T-cell (primary cell): ENCODE results near the gene MRAS. TPM values are rescaled to one million over a fixed set of nuclear protein-coding genes. Genes with fewer than 3 reads are reported as not detected.

Experiments used
- ATAC-seq, 4 experiments: fragments of 200-7000 bp in 3 of 4; fragments of 150-1000 bp in 1 of 4; cut with Tn5 transposase; replicated peaks in 1 of 4; 1 replicate in 3 of 4; 2 replicates in 1 of 4; pipeline ENCODE4 v1.10.0; 2021; ENCODE audit warnings: moderate library complexity in 3 of 4, mild to moderate bottlenecking in 2 of 4, moderate number of reproducible peaks in 1 of 4
- CTCF ChIA-PET, 2 donors: fragments of 300-600 bp; sonication (Branson Sonifier 250); formaldehyde crosslinking; loops; one replicate each; lab custom pipeline; 2022; ENCODE audit warnings: antibody characterized with exemption in 2 of 2; lab: Charles Lee
- POLR2A ChIA-PET, 2 donors: fragments of 300-600 bp; sonication (Branson Sonifier 250); formaldehyde crosslinking; loops; one replicate each; lab custom pipeline; 2022; ENCODE audit warnings: antibody characterized with exemption in 2 of 2; lab: Charles Lee
- DNase-seq, 35 experiments: peaks; one replicate each; pipeline versions ENCODE4 v3.0.0 to v3.0.0-alpha.2; 2013 to 2023
- H3K27ac ChIP-seq: one replicate; pipeline ENCODE4 v1.5.1; 2013; ENCODE audit warnings: low read length
- H3K27me3 ChIP-seq, 2 experiments: replicated peaks in 1 of 2; 1 replicate in 1 of 2; 2 replicates in 1 of 2; pipeline versions ENCODE4 v1.6.1 to v1.7.0; 2013; ENCODE audit warnings: low read length in 1 of 2, mixed read lengths in 1 of 2; ENCODE audit not compliant: control insufficient read depth in 2 of 2, insufficient read depth in 2 of 2; ENCODE audit errors: extremely low read depth in 1 of 2
- H3K36me3 ChIP-seq, 2 donors: 1 replicate in 1 of 2; 2 replicates in 1 of 2; pipeline versions ENCODE4 v1.6.1 to v1.7.0; 2013; ENCODE audit warnings: low read length in 1 of 2; ENCODE audit not compliant: control insufficient read depth in 2 of 2, insufficient read depth in 1 of 2; ENCODE audit errors: extremely low read depth in 1 of 2
- H3K4me1 ChIP-seq, 2 experiments: 1 replicate in 1 of 2; 2 replicates in 1 of 2; pipeline versions ENCODE4 v1.6.1 to v1.7.0; 2013; ENCODE audit warnings: low read length in 2 of 2, mixed read lengths in 1 of 2; ENCODE audit not compliant: insufficient read depth in 2 of 2, control insufficient read depth in 1 of 2; ENCODE audit errors: extremely low read depth in 1 of 2
- H3K4me3 ChIP-seq, 2 donors: 1 replicate in 1 of 2; 2 replicates in 1 of 2; pipeline versions ENCODE4 v1.5.1 to v1.7.0; 2013; ENCODE audit warnings: mild to moderate bottlenecking in 2 of 2, low read length in 1 of 2, moderate library complexity in 1 of 2; ENCODE audit not compliant: control insufficient read depth in 1 of 2; ENCODE audit errors: extremely low read depth in 1 of 2
- H3K9me3 ChIP-seq: 2 replicates; pipeline ENCODE4 v1.7.0; 2013
- H3K27ac Mint-ChIP-seq, 2 donors: one replicate each; pipeline ENCODE4 v1.8.0; 2020 to 2021; ENCODE audit warnings: mild to moderate bottlenecking in 2 of 2, mixed read lengths in 2 of 2
- H3K27me3 Mint-ChIP-seq, 2 donors: one replicate each; pipeline ENCODE4 v1.8.0; 2021 to 2022; ENCODE audit warnings: mixed read lengths in 2 of 2
- H3K36me3 Mint-ChIP-seq: one replicate; pipeline ENCODE4 v1.8.0; 2021; ENCODE audit warnings: mixed read lengths
- H3K4me1 Mint-ChIP-seq, 3 donors: one replicate each; pipeline ENCODE4 v1.8.0; 2020 to 2022; ENCODE audit warnings: mixed read lengths in 3 of 3, mild to moderate bottlenecking in 1 of 3
- H3K4me3 Mint-ChIP-seq, 3 donors: one replicate each; pipeline ENCODE4 v1.8.0; 2020 to 2022; ENCODE audit warnings: mild to moderate bottlenecking in 3 of 3, mixed read lengths in 3 of 3, moderate library complexity in 3 of 3
- H3K9me3 Mint-ChIP-seq, 3 donors: one replicate each; pipeline ENCODE4 v1.8.0; 2020 to 2022; ENCODE audit warnings: mixed read lengths in 3 of 3
- WGBS: methylation state at CpG from one replicate; pipeline ENCODE4 v1.1.5; 2013; ENCODE audit warnings: missing lambda C conversion rate; ENCODE audit not compliant: insufficient coverage; 5-methylcytosine and 5-hydroxymethylcytosine counted together
- total RNA-seq, 35 experiments: library from RNA in 6 of 35; stranded (reverse) in 6 of 35; fragments of 120-200 nt in 1 of 35; gene quantifications; one replicate each; pipeline versions ENCODE4 v1.2.1 to v1.2.4 and lab custom pipeline; 2013 to 2026

The MRAS gene
- total RNA-seq, 5 donors from 2014 or later (not counting 1 experiment from before 2014, with no cell fraction given): 0.28 to 0.49 (median 0.42) TPM; not detected in 1

DNA sequence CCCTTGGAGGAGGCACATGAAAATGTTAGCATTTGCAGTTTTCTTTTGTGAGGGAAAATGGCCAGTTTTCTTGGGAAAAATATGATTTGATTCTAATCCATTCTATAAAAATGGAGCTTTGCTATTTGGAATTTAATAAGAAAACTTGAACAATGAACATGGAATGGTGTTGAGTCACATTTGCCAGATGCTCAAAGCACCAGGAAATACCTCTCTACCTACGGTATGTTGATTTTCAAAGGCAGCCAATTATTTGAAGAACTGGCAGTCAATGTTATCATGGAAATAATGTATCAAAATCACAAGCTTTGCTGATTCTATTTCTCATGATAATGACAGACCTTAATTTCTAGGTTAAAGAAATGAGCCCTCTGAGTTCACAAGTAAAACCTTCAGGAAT is 33.6 kb upstream of the MRAS start:
- peaks cover 3% of the 10 kb centered on the region for H3K9me3 ChIP-seq
- Mint-ChIP-seq H3K4me1 (no peaks in the 10 kb centered on the region), H3K27ac (no peak overlapping the region), H3K36me3 (peaks cover 9% of the 10 kb centered on the region), H3K27me3 (no peaks in the 10 kb centered on the region), H3K9me3 (peaks cover 17 to 26% (median 20%) of the 10 kb centered on the region in 3 donors), H3K4me3 (no peak overlapping the region)
- ATAC-seq: no peak
- no peaks in the 10 kb centered on the region for H3K4me1 ChIP-seq
- DNase-seq: no peak
- ChIA-PET CTCF (interaction anchor here in 1 of 2 donors (1.2 kb wide), 1 partner anchor 16 kb away, joined by 3 read pairs; no protein-coding TSS in a partner anchor), POLR2A (no interaction called here)
- no CpG with 5 or more reads among the region's 1 CpG for WGBS
- H3K27ac ChIP-seq: no peak overlapping the region
- H3K4me3 ChIP-seq: no peak overlapping the region
- no peaks in the 10 kb centered on the region for H3K36me3 ChIP-seq
- no peaks in the 10 kb centered on the region for H3K27me3 ChIP-seq

DNA sequence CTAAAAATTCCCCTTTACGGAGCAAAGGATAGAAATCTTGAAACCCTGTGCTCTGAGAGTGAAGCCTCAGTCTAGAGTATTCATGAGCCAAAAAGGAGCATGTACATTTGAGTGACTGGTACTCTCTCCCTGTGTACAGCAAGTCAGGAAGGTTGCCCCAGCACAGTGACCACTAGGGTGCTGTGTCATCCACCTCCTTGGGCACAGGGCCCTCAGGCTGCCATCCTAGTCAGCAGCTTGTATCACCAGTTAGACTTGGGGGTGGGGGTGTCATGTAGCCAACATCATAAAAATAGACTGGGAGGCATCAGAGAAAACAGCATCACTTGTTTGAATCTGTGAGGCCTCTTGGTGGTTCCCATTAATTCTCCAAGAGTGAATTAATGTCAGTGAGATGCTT is 30.7 kb upstream of the MRAS start:
- POLR2A ChIA-PET: interaction anchor here in 1 of 2 donors (0.8 kb wide), 1 partner anchor 25 kb away, joined by 3 read pairs; no protein-coding TSS in a partner anchor
- no CpG with 5 or more reads among the region's 1 CpG for WGBS
- H3K27ac ChIP-seq: no peak overlapping the region
- CTCF ChIA-PET: interaction anchor here in 1 of 2 donors (0.9 kb wide), 1 partner anchor 8 kb away, joined by 5 read pairs; no protein-coding TSS in a partner anchor
- no peaks in the 10 kb centered on the region for H3K36me3 ChIP-seq
- H3K9me3 Mint-ChIP-seq: peaks cover 0 to 2% (median 1%) of the 10 kb centered on the region in 3 donors
- DNase-seq: no peak
- H3K27me3 Mint-ChIP-seq: no peaks in the 10 kb centered on the region
- peaks cover 4 to 10% of the 10 kb centered on the region in 2 experiments for H3K4me1 ChIP-seq
- no peak overlapping the region for H3K4me3 Mint-ChIP-seq
- H3K9me3 ChIP-seq: no peaks in the 10 kb centered on the region
- H3K27me3 ChIP-seq: no peaks in the 10 kb centered on the region
- no peaks in the 10 kb centered on the region for H3K36me3 Mint-ChIP-seq
- H3K27ac Mint-ChIP-seq: no peak overlapping the region
- H3K4me3 ChIP-seq: no peak overlapping the region
- peaks cover 10 to 15% (median 14%) of the 10 kb centered on the region in 3 donors for H3K4me1 Mint-ChIP-seq
- ATAC-seq: no peak

DNA sequence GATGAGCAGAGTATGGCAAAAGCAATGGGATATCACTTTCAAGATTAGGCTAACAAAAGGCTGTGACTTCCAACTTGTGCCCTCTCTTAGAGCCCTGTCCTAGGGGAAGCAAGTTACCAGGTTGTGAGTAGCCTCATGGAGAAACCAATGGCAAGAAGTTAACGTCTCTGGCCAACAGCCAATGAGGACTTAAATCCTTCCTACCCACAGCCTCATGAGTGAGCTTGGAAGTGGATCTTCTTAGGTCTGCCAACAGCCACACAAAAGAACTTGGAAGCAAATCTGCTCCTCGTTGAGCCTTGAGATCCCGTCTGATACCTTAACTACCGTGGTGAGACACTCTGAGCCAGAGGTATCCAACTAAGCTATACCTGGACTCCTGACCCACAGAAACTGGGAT is 24.4 kb upstream of the MRAS start:
- H3K27ac Mint-ChIP-seq: no peak overlapping the region
- no peaks in the 10 kb centered on the region for H3K9me3 Mint-ChIP-seq
- CTCF ChIA-PET: no interaction called here
- Histone ChIP-seq H3K4me1 (peaks cover 14 to 22% of the 10 kb centered on the region in 2 experiments), H3K9me3 (no peaks in the 10 kb centered on the region), H3K27ac (no peak overlapping the region), H3K27me3 (no peaks in the 10 kb centered on the region), H3K4me3 (no peak overlapping the region), H3K36me3 (no peaks in the 10 kb centered on the region)
- H3K4me1 Mint-ChIP-seq: peaks cover 42 to 47% (median 42%) of the 10 kb centered on the region in 3 donors
- POLR2A ChIA-PET: no interaction called here
- DNase-seq: no peak
- no peaks in the 10 kb centered on the region for H3K36me3 Mint-ChIP-seq
- no CpG with 5 or more reads among the region's 4 CpGs for WGBS
- no peaks in the 10 kb centered on the region for H3K27me3 Mint-ChIP-seq
- no peak overlapping the region for H3K4me3 Mint-ChIP-seq
- no peak for ATAC-seq

DNA sequence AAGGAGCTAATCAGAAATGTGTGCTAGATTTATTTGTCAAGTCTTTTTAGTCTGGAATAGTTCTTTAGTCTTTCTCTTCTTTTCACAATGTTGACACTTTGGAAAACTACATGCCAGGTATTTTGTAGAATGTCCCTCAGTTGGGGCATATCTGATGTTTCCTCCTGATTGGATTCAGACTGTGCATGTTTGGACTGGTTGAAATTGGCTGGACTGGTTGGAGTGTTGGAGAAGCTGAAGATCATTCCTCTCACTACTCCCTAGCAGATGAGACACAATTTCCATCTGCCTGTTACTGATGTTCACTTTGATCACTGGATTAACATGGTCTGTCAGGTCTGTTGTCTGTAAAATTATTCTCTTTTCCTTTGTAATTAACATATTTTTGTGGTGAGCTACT is 22.4 kb upstream of the MRAS start:
- H3K36me3 ChIP-seq: no peaks in the 10 kb centered on the region
- Mint-ChIP-seq H3K4me1 (peaks cover 49 to 56% (median 52%) of the 10 kb centered on the region in 3 donors), H3K4me3 (no peak overlapping the region), H3K36me3 (no peaks in the 10 kb centered on the region), H3K27ac (no peak overlapping the region), H3K9me3 (no peaks in the 10 kb centered on the region), H3K27me3 (no peaks in the 10 kb centered on the region)
- H3K9me3 ChIP-seq: no peaks in the 10 kb centered on the region
- no peak overlapping the region for H3K27ac ChIP-seq
- ATAC-seq (no peak), DNase-seq (no peak)
- no peak overlapping the region for H3K4me3 ChIP-seq
- no peaks in the 10 kb centered on the region for H3K27me3 ChIP-seq
- ChIA-PET CTCF (interaction anchor here in 1 of 2 donors (0.6 to 0.7 kb wide), 3 partner anchors 9 to 269 kb away, joined by 3 to 9 read pairs (median 5); no protein-coding TSS in a partner anchor), POLR2A (interaction anchor here in 1 of 2 donors (0.6 kb wide), 1 partner anchor 12 kb away, joined by 3 read pairs; no protein-coding TSS in a partner anchor)
- peaks cover 14 to 31% of the 10 kb centered on the region in 2 experiments for H3K4me1 ChIP-seq

DNA sequence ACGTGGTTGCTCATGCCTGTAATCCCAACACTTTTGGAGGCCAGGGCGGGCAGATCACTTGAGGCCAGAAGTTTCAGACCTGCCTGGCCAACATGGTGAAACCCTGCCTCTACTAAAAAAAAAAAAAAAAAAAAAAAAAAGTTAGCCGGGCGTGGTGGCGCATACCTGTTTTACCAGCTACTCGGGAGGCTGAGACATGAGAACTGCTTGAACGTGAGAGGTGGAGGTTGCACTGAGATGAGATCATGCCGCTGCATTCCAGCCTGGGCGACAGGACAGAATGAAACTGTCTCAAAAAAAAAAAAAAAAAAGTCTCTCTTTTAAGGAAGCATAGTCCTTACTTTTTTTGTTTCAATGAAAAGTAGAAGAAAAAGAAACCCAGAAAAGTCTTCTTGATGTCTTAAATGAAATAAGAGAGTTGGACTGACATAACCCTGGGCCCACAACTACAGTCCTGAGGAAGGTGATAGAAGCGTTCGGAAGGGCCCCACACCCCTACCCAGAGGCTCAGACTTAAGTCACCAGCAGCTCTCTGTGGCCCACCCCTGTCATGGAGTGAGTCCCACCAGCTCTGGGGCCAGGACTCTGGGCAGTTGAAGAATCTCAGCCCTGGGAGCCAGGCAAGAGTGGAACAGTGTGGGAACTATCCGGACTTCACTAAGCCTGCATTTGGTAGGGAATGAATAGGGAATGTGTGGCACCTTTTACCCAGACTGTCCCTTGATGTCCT is 21.3 kb upstream of the MRAS start:
- no peaks in the 10 kb centered on the region for H3K27me3 ChIP-seq
- no peaks in the 10 kb centered on the region for H3K36me3 Mint-ChIP-seq
- ATAC-seq (no peak), DNase-seq (no peak)
- no peak overlapping the region for H3K4me3 ChIP-seq
- CTCF ChIA-PET: no interaction called here
- no peaks in the 10 kb centered on the region for H3K9me3 ChIP-seq
- H3K4me1 ChIP-seq: peaks cover 14 to 28% of the 10 kb centered on the region in 2 experiments
- H3K27me3 Mint-ChIP-seq: no peaks in the 10 kb centered on the region
- H3K27ac ChIP-seq: no peak overlapping the region
- 86% methylated on average over 3 of the region's 12 CpGs for WGBS
- POLR2A ChIA-PET: interaction anchor here in 1 of 2 donors (0.8 kb wide), 1 partner anchor 140 kb away, joined by 8 read pairs; the partner anchor contains the start of gene ARMC8
- no peaks in the 10 kb centered on the region for H3K36me3 ChIP-seq
- H3K9me3 Mint-ChIP-seq: no peaks in the 10 kb centered on the region
- peaks cover 43 to 50% (median 47%) of the 10 kb centered on the region in 3 donors for H3K4me1 Mint-ChIP-seq
- no peak overlapping the region for H3K27ac Mint-ChIP-seq
- H3K4me3 Mint-ChIP-seq: no peak overlapping the region

DNA sequence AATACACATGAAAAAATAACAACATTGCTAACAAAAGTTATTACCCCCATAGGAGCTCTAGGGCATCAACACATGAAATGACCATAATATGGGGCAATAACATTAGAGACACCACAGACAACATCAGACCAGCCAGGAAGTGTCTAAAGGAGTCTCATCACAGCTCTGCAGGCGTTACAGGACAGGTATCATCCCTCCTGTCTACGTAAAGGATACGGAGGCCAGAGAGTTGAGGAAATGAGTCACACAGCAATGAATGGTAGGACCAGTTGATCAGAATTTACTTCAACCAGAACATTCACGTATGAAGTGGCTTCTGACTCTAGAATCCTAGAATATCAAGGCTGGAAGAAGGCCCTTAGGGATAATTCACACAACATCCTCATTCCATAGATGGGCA is 20.5 kb upstream of the MRAS start:
- H3K4me1 Mint-ChIP-seq: peaks cover 37 to 48% (median 43%) of the 10 kb centered on the region in 3 donors
- H3K36me3 Mint-ChIP-seq: no peaks in the 10 kb centered on the region
- POLR2A ChIA-PET: no interaction called here
- 53% methylated on average over 3 of the region's 4 CpGs for WGBS
- DNase-seq (no peak), ATAC-seq (no peak)
- Histone ChIP-seq H3K4me1 (peaks cover 9 to 20% of the 10 kb centered on the region in 2 experiments), H3K9me3 (no peaks in the 10 kb centered on the region), H3K27ac (no peak overlapping the region), H3K27me3 (no peaks in the 10 kb centered on the region), H3K4me3 (no peak overlapping the region), H3K36me3 (no peaks in the 10 kb centered on the region)
- peak overlapping the region in 1 of 3 donors; percentile 12 for H3K4me3 Mint-ChIP-seq
- no peaks in the 10 kb centered on the region for H3K9me3 Mint-ChIP-seq
- CTCF ChIA-PET: interaction anchor here (0.5 to 1.4 kb wide), 5 partner anchors 8 to 597 kb away, joined by 3 read pairs; no protein-coding TSS in a partner anchor
- H3K27me3 Mint-ChIP-seq: no peaks in the 10 kb centered on the region
- peak overlapping the region in 1 of 2 donors; percentile 25 for H3K27ac Mint-ChIP-seq
